Cerebellar nuclear complex (tissue), 1 donor: ENCODE data around the gene ENPP5.

Experiments
- DNase-seq, 2 experiments: peaks; one replicate each; lab custom pipeline; 2025; lab: John Stamatoyannopoulos, UW

The ENPP5 gene

GRCh38 chr6:46170357-46171289 lies at the start of gene ENPP5:
TSS of gene ENPP5 (minus strand) at chr6:46170980. CDS start at chr6:46168262, 2,718 bp downstream.
- DNase-seq = peak; percentile 89 to 97

- DNase-seq = no peak
These were observed 48.9 kb upstream of the ENPP5 start for GRCh38 chr6:46219661-46220060.

- no peak for DNase-seq
These were observed 47.7 kb upstream of the ENPP5 start for GRCh38 chr6:46218457-46218856.

GRCh38 chr6:46217671-46218131 lies 46.9 kb upstream of the ENPP5 start:
- peak in 1 of 2 experiments; percentile 57 for DNase-seq

GRCh38 chr6:46216879-46217278 lies 46.1 kb upstream of the ENPP5 start:
- DNase-seq = no peak

GRCh38 chr6:46215777-46216176 lies 45.0 kb upstream of the ENPP5 start:
- no peak for DNase-seq

GRCh38 chr6:46215213-46215612 lies 44.4 kb upstream of the ENPP5 start:
- DNase-seq = no peak

GRCh38 chr6:46211917-46212316 lies 41.1 kb upstream of the ENPP5 start:
- no peak for DNase-seq

GRCh38 chr6:46210294-46210693 lies 39.5 kb upstream of the ENPP5 start:
- no peak for DNase-seq

GRCh38 chr6:46208303-46208702 lies 37.5 kb upstream of the ENPP5 start:
- no peak for DNase-seq

DNA sequence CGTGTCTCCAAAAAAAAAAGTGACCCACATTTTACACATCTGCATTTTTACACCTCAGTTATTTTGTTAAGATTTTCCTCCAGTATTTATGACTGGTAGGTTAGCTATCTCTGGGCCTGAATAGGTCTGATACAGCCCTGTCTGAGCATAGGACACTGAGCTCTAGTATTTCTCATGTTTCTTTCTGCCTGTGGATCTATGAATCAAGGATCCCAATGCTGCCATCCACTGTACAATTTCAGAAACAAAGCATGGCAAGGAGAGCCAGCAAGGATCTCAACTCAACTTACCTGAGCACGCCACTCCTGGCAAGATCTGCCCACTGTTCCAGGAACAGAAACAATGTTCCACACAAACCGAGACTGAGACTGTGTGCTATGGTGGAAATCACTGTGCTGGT lies 36.4 kb upstream of the ENPP5 start:
- no peak for DNase-seq

DNA sequence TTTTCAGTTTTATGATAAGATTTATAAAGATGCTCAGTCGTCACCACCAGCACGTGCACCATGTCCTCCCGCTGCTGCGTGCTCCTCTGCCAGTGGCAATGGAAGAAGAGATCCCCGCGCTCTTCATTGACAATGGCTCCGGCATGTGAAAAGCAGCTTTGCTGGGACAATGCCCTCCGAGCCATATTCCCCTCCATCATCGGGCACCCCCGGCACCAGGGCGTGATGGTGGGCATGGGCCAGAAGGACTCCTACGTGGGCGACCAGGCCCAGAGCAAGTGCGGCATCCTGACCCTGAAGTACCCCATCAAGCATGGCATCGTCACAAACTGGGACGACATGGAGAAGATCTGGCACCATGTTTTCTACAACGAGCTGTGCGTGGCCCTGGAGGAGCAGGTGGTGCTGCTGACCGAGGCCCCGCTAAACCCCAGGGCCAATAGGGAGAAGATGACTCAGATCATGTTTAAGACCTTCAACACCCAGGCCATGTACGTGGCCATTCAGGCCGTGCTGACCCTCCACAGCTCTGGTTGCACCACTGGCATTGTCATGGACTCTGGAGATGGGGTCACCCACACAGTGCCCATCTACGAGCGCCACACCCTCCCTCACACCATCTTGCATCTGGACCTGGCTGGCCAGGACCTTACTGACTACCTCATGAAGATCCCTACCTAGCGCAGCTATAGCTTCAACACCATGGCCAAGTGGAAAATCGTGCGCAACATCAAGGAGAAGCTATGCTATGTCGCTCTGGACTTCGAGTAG lies 34.3 kb upstream of the ENPP5 start:
- no peak for DNase-seq

DNA sequence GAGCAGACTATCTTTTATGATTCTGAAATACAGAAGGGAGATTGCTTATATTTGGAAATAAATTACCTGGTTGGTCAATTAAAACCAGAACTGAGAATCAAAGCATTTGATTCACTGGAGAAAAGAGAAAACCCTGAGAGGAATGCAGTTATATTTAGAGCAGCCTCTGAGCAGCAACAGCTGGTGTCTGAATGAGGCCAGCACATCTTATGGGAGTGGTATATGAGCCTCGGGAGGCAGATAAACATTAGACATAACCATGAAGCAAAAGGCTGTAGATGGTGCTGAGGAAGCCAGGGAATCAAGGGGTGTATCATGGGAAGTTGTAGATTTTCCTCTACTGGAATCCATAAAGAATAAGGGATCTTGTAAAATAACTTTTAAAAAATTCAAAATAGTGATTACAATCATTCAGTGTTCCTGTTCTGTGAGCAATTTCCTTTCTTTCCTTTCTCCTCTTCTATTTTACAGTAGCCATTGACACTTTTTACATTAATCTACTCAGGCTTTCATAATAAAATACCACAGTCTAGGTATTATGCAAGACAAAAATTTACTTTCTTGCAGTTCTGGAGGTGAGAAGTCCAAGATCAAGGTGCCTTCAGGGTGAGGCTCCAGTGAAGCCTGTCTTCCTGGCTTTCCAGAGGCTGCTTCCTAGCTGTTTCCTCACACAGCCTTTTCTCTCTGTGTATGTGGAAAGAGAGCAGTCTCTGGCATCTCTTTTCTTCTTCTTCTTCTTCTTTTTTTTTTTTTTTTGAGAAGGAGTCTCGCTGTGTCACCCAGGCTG lies 32.8 kb upstream of the ENPP5 start:
- DNase-seq = no peak

- no peak for DNase-seq
These were observed 30.9 kb upstream of the ENPP5 start for GRCh38 chr6:46201702-46202101.

- DNase-seq = no peak
These were observed 28.6 kb upstream of the ENPP5 start for GRCh38 chr6:46199387-46199786.

DNA sequence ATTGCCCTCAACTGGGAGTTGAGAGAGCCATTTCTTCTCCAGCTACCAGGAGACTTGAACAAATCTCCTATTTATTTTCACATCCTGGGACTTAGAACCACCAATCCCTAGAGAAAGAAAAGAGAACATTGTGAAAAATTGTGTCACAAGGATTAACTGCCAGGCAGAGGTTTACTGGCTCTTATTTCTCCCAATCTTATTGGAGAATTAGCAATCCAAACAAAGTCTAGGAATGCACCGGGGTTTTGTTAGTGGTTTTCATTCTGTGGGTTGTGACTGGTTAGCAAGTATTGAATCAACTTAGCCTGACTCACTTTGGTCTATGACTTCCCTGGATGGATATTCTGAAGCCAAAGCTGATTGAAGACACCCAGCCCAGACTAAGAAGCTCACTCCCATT lies 21.2 kb upstream of the ENPP5 start:
- no peak for DNase-seq

DNA sequence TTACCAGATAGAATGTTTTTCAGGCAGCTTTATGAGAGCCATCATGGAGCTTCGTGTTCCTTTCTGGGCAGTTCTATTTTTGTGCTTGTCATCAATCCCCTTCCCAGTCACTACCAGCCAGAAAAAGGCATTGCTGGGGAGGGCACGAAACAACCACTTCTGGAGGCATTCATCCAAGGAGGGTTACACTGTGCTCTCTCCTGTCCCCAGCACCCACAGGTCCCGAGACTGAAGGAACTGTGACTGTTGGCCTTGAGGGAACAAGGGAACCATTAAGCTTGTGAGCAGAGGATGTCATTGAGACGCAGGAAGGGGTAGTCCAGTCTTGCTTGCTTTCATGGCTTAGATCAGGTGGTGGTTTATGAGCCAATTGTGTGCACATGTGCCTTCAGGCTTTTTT lies 20.1 kb upstream of the ENPP5 start:
- no peak for DNase-seq

DNA sequence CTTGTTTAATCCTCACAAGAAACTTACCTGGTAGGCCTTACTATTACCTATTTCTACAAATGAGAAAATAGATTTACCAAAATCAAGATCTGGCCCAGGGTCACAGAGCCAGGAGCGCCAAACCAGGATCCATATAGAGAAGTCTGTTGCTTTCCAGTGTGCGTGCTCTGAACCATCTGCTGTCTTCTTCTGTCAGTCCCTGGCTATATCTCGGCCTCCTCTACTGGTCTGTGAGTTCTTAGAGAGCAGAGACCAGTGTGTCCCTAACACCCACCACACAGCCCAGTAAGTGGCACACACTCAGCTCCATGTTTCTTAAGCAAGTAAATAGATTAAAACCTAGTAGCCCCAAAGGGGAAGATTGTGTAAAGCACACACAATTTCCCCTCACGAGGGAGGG lies 18.9 kb upstream of the ENPP5 start:
- no peak for DNase-seq

DNA sequence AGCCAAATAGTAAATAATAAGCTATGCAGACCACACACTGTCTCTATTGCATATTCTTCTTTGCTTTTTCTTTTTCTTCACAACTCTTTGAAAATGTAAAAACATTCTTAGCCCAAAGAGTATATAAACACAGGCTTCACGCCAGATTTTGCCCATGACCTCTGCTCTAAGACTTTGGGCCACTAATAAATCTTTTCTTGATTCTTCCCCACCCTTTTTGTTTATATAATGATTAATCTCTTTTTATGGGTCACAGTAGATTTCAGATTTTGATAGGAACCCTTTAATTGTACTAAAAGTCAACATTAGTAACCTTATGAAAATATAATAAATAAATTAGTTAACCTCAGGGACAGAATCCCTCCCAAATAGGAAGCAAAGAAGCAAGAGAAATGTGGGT lies 15.8 kb upstream of the ENPP5 start:
- no peak for DNase-seq

- no peak for DNase-seq
These were observed 13.3 kb upstream of the ENPP5 start for GRCh38 chr6:46184114-46184513.

DNA sequence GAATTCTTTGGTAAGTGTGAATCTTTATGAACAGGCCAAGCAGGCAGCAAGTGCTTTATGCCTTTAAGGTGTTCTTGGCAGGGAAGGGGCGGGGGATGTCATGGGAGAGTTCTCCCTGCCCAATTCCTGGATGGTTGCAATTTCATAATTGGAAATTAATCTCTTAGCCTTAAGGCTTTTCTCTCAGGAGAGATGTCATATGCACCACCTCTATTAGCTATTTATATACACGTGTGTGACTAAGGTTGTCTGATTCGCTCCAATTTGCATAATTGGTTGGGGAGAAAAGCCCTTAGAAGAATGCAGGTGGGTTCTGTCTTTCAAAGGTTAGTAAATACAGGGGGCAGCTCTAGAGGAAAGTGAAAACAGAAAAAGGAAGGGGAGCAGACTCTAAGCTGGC lies 5.2 kb upstream of the ENPP5 start:
- no peak for DNase-seq

DNA sequence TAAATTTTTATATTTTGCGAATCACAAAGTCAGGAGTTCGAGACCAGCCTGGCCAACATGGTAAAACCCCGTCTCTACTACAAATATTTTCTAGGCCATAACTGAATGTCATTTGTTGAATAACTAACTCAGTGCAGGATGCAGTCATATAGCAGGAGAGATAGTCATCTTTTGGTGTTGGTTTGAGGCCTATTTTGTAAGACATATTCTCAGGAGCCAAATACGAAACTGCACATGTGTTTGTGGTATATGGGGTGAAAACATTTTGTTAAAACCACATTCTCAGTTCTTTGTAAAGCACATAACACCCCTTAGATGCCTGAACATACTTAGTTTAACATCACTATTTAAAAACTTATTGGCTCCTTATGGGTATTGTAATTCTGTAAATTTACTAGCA lies 4.7 kb upstream of the ENPP5 start:
- DNase-seq = no peak
